Endodermal cell (in vitro differentiated cells): Measurements from ENCODE around the gene BLVRA. TPM values are rescaled to one million over a fixed set of nuclear protein-coding genes. Genes with fewer than 3 reads are reported as not detected.
"Not testable (repeated sequence)": the region's sequence is repeated elsewhere in the genome, so short reads cannot be mapped to it uniquely, and the experiment has no call there.

Experiments used
- DNase-seq: peaks from one replicate; pipeline ENCODE4 v3.0.0-alpha.2; 2017
- H3K27ac ChIP-seq: 2 replicates; pipeline ENCODE4 v1.5.1; 2013; ENCODE audit warnings: mild to moderate bottlenecking, low read depth, low read length, moderate library complexity
- H3K27me3 ChIP-seq: 2 replicates; pipeline ENCODE4 v1.6.1; 2013; ENCODE audit warnings: mild to moderate bottlenecking, low read length, moderate library complexity; ENCODE audit not compliant: insufficient read depth, control insufficient read depth, poor library complexity, severe bottlenecking
- H3K36me3 ChIP-seq: 2 replicates; pipeline ENCODE4 v1.7.0; 2013; ENCODE audit warnings: mild to moderate bottlenecking, low read length, moderate library complexity; ENCODE audit not compliant: control insufficient read depth, insufficient read depth
- H3K4me1 ChIP-seq: one replicate; pipeline ENCODE4 v1.7.0; 2013; ENCODE audit warnings: low read length; ENCODE audit not compliant: control insufficient read depth, insufficient read depth
- H3K4me3 ChIP-seq: 2 replicates; pipeline ENCODE4 v1.5.1; 2013; ENCODE audit warnings: mild to moderate bottlenecking, low read length, moderate library complexity
- H3K9ac ChIP-seq: 2 replicates; pipeline ENCODE4 v1.6.1; 2013; ENCODE audit warnings: mild to moderate bottlenecking, low read length, moderate library complexity; ENCODE audit not compliant: poor library complexity, severe bottlenecking; ENCODE audit errors: extremely low read depth
- H3K9me3 ChIP-seq: 2 replicates; pipeline ENCODE4 v1.6.1; 2013; ENCODE audit warnings: mild to moderate bottlenecking, low read length, moderate library complexity; ENCODE audit not compliant: control insufficient read depth
- H3K27ac Mint-ChIP-seq: 2 replicates; pipeline ENCODE4 v1.8.0; 2020; ENCODE audit warnings: mixed read lengths
- H3K27me3 Mint-ChIP-seq: 2 replicates; pipeline ENCODE4 v1.8.0; 2021; ENCODE audit warnings: mild to moderate bottlenecking, mixed read lengths; ENCODE audit not compliant: insufficient read depth
- H3K36me3 Mint-ChIP-seq: 2 replicates; pipeline ENCODE4 v1.8.0; 2020; ENCODE audit warnings: low read depth, mixed read lengths
- H3K4me1 Mint-ChIP-seq: 2 replicates; pipeline ENCODE4 v1.8.0; 2020; ENCODE audit warnings: mixed read lengths
- H3K4me3 Mint-ChIP-seq: 2 replicates; pipeline ENCODE4 v1.8.0; 2020; ENCODE audit warnings: mild to moderate bottlenecking, moderate library complexity, mixed read lengths
- H3K9me3 Mint-ChIP-seq: 2 replicates; pipeline ENCODE4 v1.8.0; 2020; ENCODE audit warnings: mild to moderate bottlenecking, mixed read lengths
- WGBS, 2 experiments: methylation state at CpG; one replicate each; pipeline versions ENCODE4 v1.1.5 to v1.1.7; 2013; ENCODE audit warnings: missing lambda C conversion rate in 2 of 2, mixed read lengths in 1 of 2; ENCODE audit not compliant: insufficient coverage in 1 of 2, insufficient read length in 1 of 2; 5-methylcytosine and 5-hydroxymethylcytosine counted together
- total RNA-seq, 2 donors: library from RNA; stranded (reverse); fragmentation: NEBNext Ultra II Directional in 1 of 2; extraction: Animal tissue kit (Norgen Biotek cat#: 25700) in 1 of 2; gene quantifications; 2 replicates in 1 of 2; 3 replicates in 1 of 2; pipeline ENCODE4 v1.2.1, GENCODE V29; 2021
- TF ChIP-seq, protein P1 (sequence below): fragments of 200-600 bp; sonication (generic); conservative IDR thresholded peaks from 2 replicates; pipeline ENCODE4 v1.5.0; 2021; ENCODE audit warnings: antibody characterized with exemption, mild to moderate bottlenecking

BLVRA gene
- total RNA-seq, 2 donors from 2014 or later, result 32.0 to 41.2 TPM

DNA sequence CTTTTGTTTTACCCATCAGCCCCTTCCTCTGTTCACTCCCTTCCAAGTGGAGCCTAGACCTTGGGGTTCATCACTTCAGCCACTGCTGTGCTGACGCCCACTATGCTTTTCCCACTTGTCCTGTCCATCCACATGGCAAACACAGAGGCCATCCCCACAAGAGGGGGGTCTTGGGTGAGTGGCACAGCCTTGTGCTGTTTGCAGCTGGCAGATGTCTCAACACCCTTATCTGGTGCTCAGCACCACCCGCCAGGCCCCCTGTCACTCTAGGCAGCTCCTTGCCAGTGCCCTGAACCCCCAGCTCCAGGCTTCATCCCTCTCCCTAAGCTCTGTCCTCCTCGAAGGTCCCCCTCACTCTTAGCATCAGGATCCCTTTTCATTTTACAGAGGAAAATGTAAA is 13.1 kb downstream of the BLVRA start:
- Histone ChIP-seq H3K4me1 (peaks cover 8% of the 10 kb centered on the region), H3K9ac (no peak overlapping the region), H3K27me3 (peaks cover 12% of the 10 kb centered on the region), H3K9me3 (no peaks in the 10 kb centered on the region), H3K36me3 (no peaks in the 10 kb centered on the region), H3K4me3 (no peak overlapping the region), H3K27ac (no peak overlapping the region)
- Mint-ChIP-seq H3K9me3 (peaks cover 16% of the 10 kb centered on the region), H3K4me1 (peaks cover 42% of the 10 kb centered on the region), H3K36me3 (peaks cover 13% of the 10 kb centered on the region), H3K27me3 (peaks cover 3% of the 10 kb centered on the region), H3K4me3 (no peak overlapping the region), H3K27ac (no peak overlapping the region)
- DNase-seq, result no peak
- WGBS, 2 experiments, result 85 to 90% methylated on average over 3 of the region's 3 CpGs
- TF ChIP-seq, protein P1, sequence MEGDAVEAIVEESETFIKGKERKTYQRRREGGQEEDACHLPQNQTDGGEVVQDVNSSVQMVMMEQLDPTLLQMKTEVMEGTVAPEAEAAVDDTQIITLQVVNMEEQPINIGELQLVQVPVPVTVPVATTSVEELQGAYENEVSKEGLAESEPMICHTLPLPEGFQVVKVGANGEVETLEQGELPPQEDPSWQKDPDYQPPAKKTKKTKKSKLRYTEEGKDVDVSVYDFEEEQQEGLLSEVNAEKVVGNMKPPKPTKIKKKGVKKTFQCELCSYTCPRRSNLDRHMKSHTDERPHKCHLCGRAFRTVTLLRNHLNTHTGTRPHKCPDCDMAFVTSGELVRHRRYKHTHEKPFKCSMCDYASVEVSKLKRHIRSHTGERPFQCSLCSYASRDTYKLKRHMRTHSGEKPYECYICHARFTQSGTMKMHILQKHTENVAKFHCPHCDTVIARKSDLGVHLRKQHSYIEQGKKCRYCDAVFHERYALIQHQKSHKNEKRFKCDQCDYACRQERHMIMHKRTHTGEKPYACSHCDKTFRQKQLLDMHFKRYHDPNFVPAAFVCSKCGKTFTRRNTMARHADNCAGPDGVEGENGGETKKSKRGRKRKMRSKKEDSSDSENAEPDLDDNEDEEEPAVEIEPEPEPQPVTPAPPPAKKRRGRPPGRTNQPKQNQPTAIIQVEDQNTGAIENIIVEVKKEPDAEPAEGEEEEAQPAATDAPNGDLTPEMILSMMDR, result no peak

DNA sequence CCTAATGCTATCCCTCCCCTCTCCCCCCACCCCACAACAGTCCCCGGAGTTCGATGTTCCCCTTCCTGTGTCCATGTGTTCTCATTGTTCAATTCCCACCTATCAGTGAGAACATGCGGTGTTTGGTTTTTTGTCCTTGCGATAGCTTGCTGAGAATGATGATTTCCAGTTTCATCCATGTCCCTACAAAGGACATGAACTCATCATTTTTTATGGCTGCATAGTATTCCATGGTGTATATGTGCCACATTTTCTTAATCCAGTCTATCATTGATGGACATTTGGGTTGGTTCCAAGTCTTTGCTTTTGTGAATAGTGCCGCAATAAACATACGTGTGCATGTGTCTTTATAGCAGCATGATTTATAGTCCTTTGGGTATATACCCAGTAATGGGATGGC is 14.8 kb downstream of the BLVRA start:
- Mint-ChIP-seq H3K36me3 (peaks cover 15% of the 10 kb centered on the region), H3K4me1 (peaks cover 27% of the 10 kb centered on the region), H3K9me3 (peaks cover 27% of the 10 kb centered on the region)
- H3K27ac Mint-ChIP-seq, H3K36me3 ChIP-seq, H3K9me3 ChIP-seq, H3K27me3 ChIP-seq, H3K27ac ChIP-seq, H3K4me3 ChIP-seq, DNase-seq, H3K27me3 Mint-ChIP-seq, H3K4me3 Mint-ChIP-seq, H3K4me1 ChIP-seq, H3K9ac ChIP-seq: not testable (repeated sequence)
- WGBS, 2 experiments, result 92 to 97% methylated on average over 2 to 3 of the region's 6 CpGs

DNA sequence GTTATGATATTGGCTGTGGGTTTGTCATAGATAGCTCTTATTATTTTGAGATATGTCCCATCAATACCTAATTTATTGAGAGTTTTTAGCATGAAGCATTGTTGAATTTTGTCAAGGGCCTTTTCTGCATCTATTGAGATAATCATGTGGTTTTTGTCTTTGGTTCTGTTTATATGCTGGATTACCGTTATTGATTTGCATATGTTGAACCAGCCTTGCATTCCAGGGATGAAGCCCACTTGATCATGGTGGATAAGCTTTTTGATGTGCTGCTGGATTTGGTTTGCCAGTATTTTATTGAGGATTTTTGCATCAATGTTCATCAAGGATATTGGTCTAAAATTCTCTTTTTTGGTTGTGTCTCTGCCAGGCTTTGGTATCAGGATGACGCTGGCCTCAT is 16.8 kb downstream of the BLVRA start:
- 100% methylated on average over 1 of the region's 2 CpGs; no CpG with 5 or more reads in 1 of the 2 experiments for WGBS, 2 experiments
- peaks cover 29% of the 10 kb centered on the region for H3K36me3 Mint-ChIP-seq
- not testable (repeated sequence) for DNase-seq, H3K9ac ChIP-seq, H3K4me3 ChIP-seq, H3K9me3 ChIP-seq, H3K4me3 Mint-ChIP-seq, H3K27ac ChIP-seq, H3K36me3 ChIP-seq, H3K27me3 ChIP-seq, H3K27ac Mint-ChIP-seq, H3K27me3 Mint-ChIP-seq, H3K4me1 ChIP-seq
- H3K4me1 Mint-ChIP-seq, result peaks cover 14% of the 10 kb centered on the region
- peaks cover 41% of the 10 kb centered on the region for H3K9me3 Mint-ChIP-seq

DNA sequence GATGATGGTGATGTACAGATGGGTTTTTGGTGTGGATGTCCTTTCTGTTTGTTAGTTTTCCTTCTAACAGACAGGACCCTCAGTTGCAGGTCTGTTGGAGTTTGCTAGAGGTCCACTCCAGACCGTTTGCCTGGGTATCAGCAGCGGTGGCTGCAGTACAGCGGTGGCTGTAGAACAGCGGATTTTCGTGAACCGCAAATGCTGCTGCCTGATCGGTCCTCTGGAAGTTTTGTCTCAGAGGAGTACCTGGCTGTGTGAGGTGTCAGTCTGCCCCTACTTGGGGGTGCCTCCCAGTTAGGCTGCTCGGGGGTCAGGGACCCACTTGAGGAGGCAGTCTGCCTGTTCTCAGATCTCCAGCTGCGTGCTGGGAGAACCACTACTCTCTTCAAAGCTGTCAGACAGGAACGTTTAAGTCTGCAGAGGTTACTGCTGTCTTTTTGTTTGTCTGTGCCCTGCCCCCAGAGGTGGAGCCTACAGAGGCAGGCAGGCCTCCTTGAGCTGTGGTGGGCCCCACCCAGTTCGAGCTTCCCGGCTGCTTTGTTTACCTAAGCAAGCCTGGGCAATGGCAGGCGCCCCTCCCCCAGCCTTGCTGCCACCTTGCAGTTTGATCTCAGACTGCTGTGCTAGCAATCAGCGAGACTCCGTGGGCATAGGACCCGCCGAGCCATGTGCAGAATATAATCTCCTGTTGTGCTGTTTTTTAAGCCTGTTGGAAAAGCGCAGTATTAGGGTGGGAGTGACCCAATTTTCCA is 20.0 kb downstream of the BLVRA start:
- WGBS, 2 experiments, result 96 to 100% methylated on average over 1 to 16 of the region's 18 CpGs
- not testable (repeated sequence) for H3K4me3 ChIP-seq, H3K4me3 Mint-ChIP-seq, H3K9me3 ChIP-seq, H3K27me3 ChIP-seq, H3K27me3 Mint-ChIP-seq, H3K27ac ChIP-seq, H3K4me1 ChIP-seq, H3K4me1 Mint-ChIP-seq, DNase-seq, H3K27ac Mint-ChIP-seq, H3K9ac ChIP-seq, H3K36me3 ChIP-seq
- Mint-ChIP-seq H3K36me3 (peaks cover 31% of the 10 kb centered on the region), H3K9me3 (peaks cover 41% of the 10 kb centered on the region)
